Erythroblast (primary cell): Measurements from ENCODE around the gene MAP2K4.
A peak's percentile ranks its signal among the peaks of the same experiment; 100 is the strongest.

Experiments
- DNase-seq, 2 experiments: peaks; one replicate each; lab custom pipeline; 2025; lab: John Stamatoyannopoulos, UW
- GATA1 ChIP-seq: IDR thresholded peaks from 2 replicates; pipeline ENCODE4 v1.6.1; 2011; ENCODE audit warnings: low read depth, mild to moderate bottlenecking, control low read depth, low read length, moderate library complexity
- POLR2A ChIP-seq: IDR thresholded peaks from 2 replicates; pipeline ENCODE4 v1.6.1; 2011; ENCODE audit warnings: mild to moderate bottlenecking, low read length

MAP2K4 gene

GRCh38 chr17:12089809-12090384 lies 69.2 kb downstream of the MAP2K4 start:
- no peak for TF ChIP-seq GATA1
- no peak for TF ChIP-seq POLR2A
- DNase-seq = no peak

GRCh38 chr17:12094336-12094735 lies 73.7 kb downstream of the MAP2K4 start:
- DNase-seq = no peak
- TF ChIP-seq POLR2A (no peak), GATA1 (no peak)

GRCh38 chr17:12095522-12095921 lies 74.8 kb downstream of the MAP2K4 start:
- TF ChIP-seq GATA1 (no peak), POLR2A (no peak)
- DNase-seq = no peak

GRCh38 chr17:12097326-12097725 lies 76.6 kb downstream of the MAP2K4 start:
- no peak for TF ChIP-seq GATA1
- TF ChIP-seq POLR2A = no peak
- DNase-seq = no peak

- no peak for TF ChIP-seq POLR2A
- no peak for TF ChIP-seq GATA1
- no peak for DNase-seq
These were observed 77.9 kb downstream of the MAP2K4 start for GRCh38 chr17:12098568-12098967.

- no peak for TF ChIP-seq GATA1
- TF ChIP-seq POLR2A = no peak
- no peak for DNase-seq
These were observed 78.7 kb downstream of the MAP2K4 start for GRCh38 chr17:12099412-12099811.

GRCh38 chr17:12104831-12105230 lies 84.2 kb downstream of the MAP2K4 start:
- no peak for DNase-seq
- TF ChIP-seq POLR2A (no peak), GATA1 (no peak)

GRCh38 chr17:12107905-12108304 lies 87.2 kb downstream of the MAP2K4 start:
- TF ChIP-seq POLR2A = no peak
- no peak for TF ChIP-seq GATA1
- DNase-seq = no peak

GRCh38 chr17:12110906-12111305 lies 90.2 kb downstream of the MAP2K4 start:
- no peak for TF ChIP-seq GATA1
- no peak for TF ChIP-seq POLR2A
- no peak for DNase-seq

- DNase-seq = no peak
- TF ChIP-seq POLR2A (no peak), GATA1 (no peak)
These were observed 92.5 kb downstream of the MAP2K4 start for GRCh38 chr17:12113156-12113555.

GRCh38 chr17:12114686-12115418 lies 94.2 kb downstream of the MAP2K4 start:
- no peak for TF ChIP-seq POLR2A
- no peak for TF ChIP-seq GATA1
- peak; percentile 9 to 51 for DNase-seq

GRCh38 chr17:12116143-12116542 lies 95.5 kb downstream of the MAP2K4 start:
- TF ChIP-seq GATA1 (no peak), POLR2A (no peak)
- DNase-seq = no peak

GRCh38 chr17:12118617-12119016 lies 97.9 kb downstream of the MAP2K4 start:
- TF ChIP-seq POLR2A = no peak
- no peak for TF ChIP-seq GATA1
- peak in 1 of 2 experiments; percentile 36 for DNase-seq

- DNase-seq = no peak
- TF ChIP-seq GATA1 (no peak), POLR2A (no peak)
These were observed 101.4 kb downstream of the MAP2K4 start for GRCh38 chr17:12122075-12122474.

- TF ChIP-seq GATA1 = no peak
- TF ChIP-seq POLR2A = no peak
- DNase-seq = no peak
These were observed 106.5 kb downstream of the MAP2K4 start for GRCh38 chr17:12127177-12127576.

GRCh38 chr17:12127667-12128066 lies 107.0 kb downstream of the MAP2K4 start:
- no peak for DNase-seq
- no peak for TF ChIP-seq POLR2A
- TF ChIP-seq GATA1 = no peak

GRCh38 chr17:12128946-12129345 lies 108.3 kb downstream of the MAP2K4 start:
- TF ChIP-seq GATA1 = no peak
- TF ChIP-seq POLR2A = no peak
- DNase-seq = no peak
